ENCODE measurements around the gene CNTROB. TPM values are rescaled to one million over a fixed set of nuclear protein-coding genes. Genes with fewer than 3 reads are reported as not detected.

Gene CNTROB
- total RNA-seq, 1 experiment from 2014 or later = 30.1 TPM

DNA sequence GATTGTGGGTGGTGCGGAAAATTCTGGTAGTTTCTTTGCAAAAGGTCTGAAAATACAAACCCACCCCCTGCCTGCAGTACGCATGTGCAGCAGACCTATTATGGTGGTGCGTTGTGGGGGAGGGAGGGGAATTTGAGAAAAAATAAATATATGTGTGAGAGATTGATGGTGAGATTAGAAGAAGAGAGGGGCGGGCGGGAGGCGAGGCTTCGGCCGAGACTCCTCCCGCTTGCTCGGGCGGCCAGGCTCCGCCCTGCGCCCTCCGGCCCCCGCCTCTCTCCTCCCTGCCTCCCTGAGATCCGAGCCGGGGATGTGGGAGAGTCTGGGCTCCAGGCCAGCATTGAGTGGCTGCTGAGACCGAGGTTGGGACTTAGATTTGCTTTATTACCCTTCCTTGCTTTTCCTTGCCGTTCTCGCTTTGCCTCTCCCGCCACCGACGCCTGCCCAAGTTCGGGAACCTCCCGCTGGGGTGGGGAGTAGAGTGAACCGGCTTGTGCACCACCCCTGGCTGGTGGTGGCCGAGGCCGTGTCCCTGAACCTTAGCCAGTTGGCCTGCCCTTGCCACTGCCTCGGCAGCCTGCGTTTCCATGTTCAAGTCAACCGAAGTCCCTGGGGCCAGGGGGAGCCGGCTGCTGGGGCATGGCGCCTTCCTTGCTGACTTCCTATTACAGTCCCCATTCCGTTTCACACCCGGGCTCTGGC lies 44.4 kb upstream of the CNTROB start:
- H3K27ac ChIP-seq (ENCODE audit: insufficient read length, low read depth, low read length) = no peak overlapping the region
- no peaks in the 10 kb centered on the region for H3K79me2 ChIP-seq (ENCODE audit: insufficient read depth, low read length)
- H3K4me1 Mint-ChIP-seq = peaks cover 3 to 4% of the 10 kb centered on the region in 2 experiments

More for the DNA sequence above, 44.4 kb upstream of the CNTROB start:
- Histone ChIP-seq H3K9ac (ENCODE audit: extremely low read depth, insufficient read length, low read length) (peak overlapping the region; percentile 12), H2BK12ac (ENCODE audit: insufficient read length, low read depth, low read length) (no peak overlapping the region), H2BK5ac (ENCODE audit: insufficient read length, low read length) (no peak overlapping the region), H2AFZ (ENCODE audit: low read length) (no peak overlapping the region), H2BK120ac (ENCODE audit: low read depth, low read length, poor library complexity, severe bottlenecking) (no peak overlapping the region), H3K18ac (ENCODE audit: insufficient read length, low read depth, low read length) (no peak overlapping the region), H3K9me3 (ENCODE audit: control insufficient read depth, low read depth, low read length) (no peaks in the 10 kb centered on the region), H3K23ac (ENCODE audit: insufficient read length, low read depth, low read length) (no peak overlapping the region), H2AK5ac (ENCODE audit: insufficient read length, low read length) (no peak overlapping the region), H3K4me2 (ENCODE audit: insufficient read depth, insufficient read length, low read length) (peak overlapping the region; percentile 82), H3T11ph (ENCODE audit: low read length) (no peak overlapping the region), H4K8ac (replicated peaks; ENCODE audit: insufficient read length, low read depth, low read length) (no peak overlapping the region), H3K4me1 (ENCODE audit: insufficient read depth, low read length) (no peaks in the 10 kb centered on the region), H4K20me1 (ENCODE audit: control insufficient read depth, insufficient read depth, insufficient read length) (no peaks in the 10 kb centered on the region), H2BK15ac (ENCODE audit: low read depth, low read length) (no peak overlapping the region), H3K79me1 (ENCODE audit: insufficient read depth, low read depth, low read length, poor library complexity, severe bottlenecking) (no peaks in the 10 kb centered on the region), H3K27me3 (ENCODE audit: insufficient read depth, low read length) (no peaks in the 10 kb centered on the region; the same call in 1 of the 2 replicates), H2BK20ac (ENCODE audit: low read depth, low read length, poor library complexity, severe bottlenecking) (no peak overlapping the region), H3K14ac (ENCODE audit: insufficient read depth, low read length) (peak overlapping the region; percentile 64; the same call in 1 of the 2 replicates), H3K23me2 (ENCODE audit: insufficient read length, low read depth, low read length, poor library complexity, severe bottlenecking) (peaks cover 28% of the 10 kb centered on the region), H4K5ac (ENCODE audit: insufficient read length, low read depth, low read length) (no peak overlapping the region), H3K56ac (ENCODE audit: insufficient read length, low read depth, low read length) (no peak overlapping the region), H3K4ac (ENCODE audit: low read depth, low read length) (no peak overlapping the region), H4K91ac (ENCODE audit: insufficient read length, low read depth, low read length) (no peak overlapping the region)
- Mint-ChIP-seq H3K27ac (no peak overlapping the region), H3K9me3 (no peaks in the 10 kb centered on the region), H3K27me3 (ENCODE audit: low read depth) (no peaks in the 10 kb centered on the region; the same call in none of the 2 replicates), H3K4me3 (no peak overlapping the region), H3K36me3 (ENCODE audit: insufficient read depth in 1 of 3, low read depth in 3 of 3) (peaks cover 0 to 13% (median 0%) of the 10 kb centered on the region in 3 experiments; a peak in 3 of 7 replicates)
- no CpG with 5 or more reads among the region's 35 CpGs for WGBS (ENCODE audit: extremely low coverage, insufficient read length, low lambda C conversion rate)
- DNase-seq = peak; percentile 87
- TF ChIP-seq, protein P1, sequence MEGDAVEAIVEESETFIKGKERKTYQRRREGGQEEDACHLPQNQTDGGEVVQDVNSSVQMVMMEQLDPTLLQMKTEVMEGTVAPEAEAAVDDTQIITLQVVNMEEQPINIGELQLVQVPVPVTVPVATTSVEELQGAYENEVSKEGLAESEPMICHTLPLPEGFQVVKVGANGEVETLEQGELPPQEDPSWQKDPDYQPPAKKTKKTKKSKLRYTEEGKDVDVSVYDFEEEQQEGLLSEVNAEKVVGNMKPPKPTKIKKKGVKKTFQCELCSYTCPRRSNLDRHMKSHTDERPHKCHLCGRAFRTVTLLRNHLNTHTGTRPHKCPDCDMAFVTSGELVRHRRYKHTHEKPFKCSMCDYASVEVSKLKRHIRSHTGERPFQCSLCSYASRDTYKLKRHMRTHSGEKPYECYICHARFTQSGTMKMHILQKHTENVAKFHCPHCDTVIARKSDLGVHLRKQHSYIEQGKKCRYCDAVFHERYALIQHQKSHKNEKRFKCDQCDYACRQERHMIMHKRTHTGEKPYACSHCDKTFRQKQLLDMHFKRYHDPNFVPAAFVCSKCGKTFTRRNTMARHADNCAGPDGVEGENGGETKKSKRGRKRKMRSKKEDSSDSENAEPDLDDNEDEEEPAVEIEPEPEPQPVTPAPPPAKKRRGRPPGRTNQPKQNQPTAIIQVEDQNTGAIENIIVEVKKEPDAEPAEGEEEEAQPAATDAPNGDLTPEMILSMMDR (conservative IDR thresholded peaks at IDR 0.05) = no peak

Data from H9 (cell line).